SK-N-SH treated with all-trans-retinoic acid at 6 μM for 48 hours (cell line): ENCODE measurements around the gene GTF2H4.

Experiments used
- ATAC-seq: fragments of 200-7000 bp; cut with Tn5 transposase; 3 replicates; pipeline ENCODE4 v1.9.1; 2020; ENCODE audit warnings: mild to moderate bottlenecking, moderate library complexity
- ARNTL ChIP-seq: fragments of 450-650 bp; formaldehyde crosslinking; IDR thresholded peaks from 2 replicates; pipeline ENCODE4 v1.5.0; 2020; ENCODE audit warnings: low read depth, mild to moderate bottlenecking, moderate library complexity, borderline replicate concordance
- BACH2 ChIP-seq: fragments of 250-450 bp; sonication (Bioruptor Pico); IDR thresholded peaks from 2 replicates; pipeline ENCODE4 v1.9.0; 2021; ENCODE audit warnings: mild to moderate bottlenecking, borderline replicate concordance
- CSDC2 ChIP-seq: fragments of 250-450 bp; sonication (Bioruptor Pico); IDR thresholded peaks from 2 replicates; pipeline ENCODE4 v1.5.0; 2020; ENCODE audit warnings: mild to moderate bottlenecking, moderate library complexity
- ESRRG ChIP-seq: fragments of 250-450 bp; sonication (Bioruptor Pico); IDR thresholded peaks from 2 replicates; pipeline ENCODE4 v1.6.1; 2021; ENCODE audit warnings: mild to moderate bottlenecking
- GLIS3 ChIP-seq: fragments of 250-450 bp; sonication (Bioruptor Pico); IDR thresholded peaks from 2 replicates; pipeline ENCODE4 v1.5.0; 2020; ENCODE audit warnings: mild to moderate bottlenecking, moderate library complexity
- ISL1 ChIP-seq: fragments of 250-450 bp; sonication (Bioruptor Pico); IDR thresholded peaks from 2 replicates; pipeline ENCODE4 v2.1.2; 2022; ENCODE audit warnings: mild to moderate bottlenecking, moderate library complexity
- OSR1 ChIP-seq: fragments of 250-450 bp; sonication (Bioruptor Pico); IDR thresholded peaks from 2 replicates; pipeline ENCODE4 v1.8.0; 2022; ENCODE audit warnings: moderate library complexity, mild to moderate bottlenecking, inconsistent platforms
- PPARA ChIP-seq: fragments of 250-450 bp; sonication (Bioruptor Pico); IDR thresholded peaks from 2 replicates; pipeline ENCODE4 v1.5.0; 2020; ENCODE audit warnings: mild to moderate bottlenecking, borderline replicate concordance
- RARB ChIP-seq: fragments of 250-450 bp; sonication (Bioruptor Pico); IDR thresholded peaks from 2 replicates; pipeline ENCODE4 v1.8.0; 2021; ENCODE audit warnings: mild to moderate bottlenecking, moderate library complexity
- SNAI2 ChIP-seq: fragments of 250-450 bp; sonication (Bioruptor Pico); IDR thresholded peaks from 2 replicates; pipeline ENCODE4 v1.5.0; 2020; ENCODE audit warnings: mild to moderate bottlenecking, moderate library complexity
- TCF4 ChIP-seq: fragments of 250-450 bp; sonication (Bioruptor Pico); IDR thresholded peaks from 2 replicates; pipeline ENCODE4 v1.8.0; 2021; ENCODE audit warnings: mild to moderate bottlenecking, moderate library complexity, borderline replicate concordance
- TOX ChIP-seq: fragments of 250-450 bp; sonication (Bioruptor Pico); IDR thresholded peaks from 2 replicates; pipeline ENCODE4 v1.8.0; 2021; ENCODE audit warnings: mild to moderate bottlenecking, moderate library complexity, borderline replicate concordance
- ZC3H10 ChIP-seq: fragments of 250-450 bp; sonication (Bioruptor Pico); IDR thresholded peaks from 2 replicates; pipeline ENCODE4 v1.5.1; 2021; ENCODE audit warnings: mild to moderate bottlenecking, moderate library complexity
- ZFP3 ChIP-seq: fragments of 250-450 bp; sonication (Bioruptor Pico); IDR thresholded peaks from 2 replicates; pipeline ENCODE4 v1.5.0; 2020; ENCODE audit warnings: mild to moderate bottlenecking, moderate library complexity
- ZFP30 ChIP-seq: fragments of 450-650 bp; formaldehyde crosslinking; IDR thresholded peaks from 2 replicates; pipeline ENCODE4 v1.5.0; 2022; ENCODE audit warnings: mild to moderate bottlenecking, moderate library complexity
- ZNF565 ChIP-seq: fragments of 450-650 bp; formaldehyde crosslinking; conservative IDR thresholded peaks from 2 replicates; pipeline ENCODE4 v1.5.0; 2020; ENCODE audit warnings: low read depth, mild to moderate bottlenecking, moderate library complexity
- ZNF70 ChIP-seq: fragments of 450-650 bp; formaldehyde crosslinking; IDR thresholded peaks from 2 replicates; pipeline ENCODE4 v1.5.0; 2020; ENCODE audit warnings: mild to moderate bottlenecking, moderate library complexity
- ZNF8 ChIP-seq: fragments of 450-650 bp; formaldehyde crosslinking; IDR thresholded peaks from 2 replicates; pipeline ENCODE4 v1.5.0; 2020; ENCODE audit warnings: mild to moderate bottlenecking, moderate library complexity
- TF ChIP-seq, protein P1 (sequence below): fragments of 250-450 bp; sonication (Bioruptor Pico); IDR thresholded peaks from 2 replicates; pipeline ENCODE4 v1.8.0; 2021; ENCODE audit warnings: low read depth, mild to moderate bottlenecking, moderate library complexity, borderline replicate concordance
- TF ChIP-seq, protein P2 (sequence below): fragments of 250-450 bp; sonication (Bioruptor Pico); IDR thresholded peaks from 2 replicates; pipeline ENCODE4 v1.5.0; 2020; ENCODE audit warnings: mild to moderate bottlenecking, moderate library complexity
- TF ChIP-seq, protein P3 (sequence below): fragments of 250-450 bp; sonication (Bioruptor Pico); IDR thresholded peaks from 2 replicates; pipeline ENCODE4 v1.5.1; 2021; ENCODE audit warnings: mild to moderate bottlenecking, moderate library complexity
- TF ChIP-seq, protein P4 (sequence below): fragments of 250-450 bp; sonication (Bioruptor Pico); IDR thresholded peaks from 2 replicates; pipeline ENCODE4 v1.5.1; 2020; ENCODE audit warnings: low read depth, mild to moderate bottlenecking, moderate library complexity
- TF ChIP-seq, protein P5 (sequence below): fragments of 250-450 bp; sonication (Bioruptor Pico); IDR thresholded peaks from 2 replicates; pipeline ENCODE4 v1.8.0; 2020; ENCODE audit warnings: mild to moderate bottlenecking, moderate library complexity, borderline replicate concordance

The GTF2H4 gene

DNA sequence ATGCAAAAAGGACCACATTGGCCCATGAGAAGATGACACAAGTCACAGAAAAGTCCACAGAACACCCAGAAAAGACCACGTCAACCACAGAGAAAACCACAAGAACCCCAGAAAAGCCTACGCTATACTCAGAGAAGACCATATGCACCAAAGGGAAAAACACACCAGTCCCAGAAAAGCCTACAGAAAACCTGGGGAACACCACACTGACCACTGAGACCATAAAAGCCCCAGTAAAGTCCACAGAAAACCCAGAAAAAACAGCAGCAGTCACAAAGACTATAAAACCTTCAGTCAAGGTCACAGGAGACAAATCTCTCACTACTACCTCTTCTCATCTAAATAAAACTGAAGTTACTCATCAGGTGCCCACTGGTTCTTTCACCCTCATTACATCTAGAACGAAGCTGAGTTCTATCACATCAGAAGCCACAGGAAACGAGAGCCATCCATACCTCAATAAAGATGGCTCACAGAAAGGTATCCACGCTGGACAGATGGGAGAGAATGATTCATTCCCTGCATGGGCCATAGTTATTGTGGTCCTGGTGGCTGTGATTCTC lies 44.0 kb downstream of the GTF2H4 start:
- no peak for TF ChIP-seq ZFP30 (CRISPR knock-in tag)
- no peak for TF ChIP-seq ZNF565 (CRISPR knock-in tag)
- TF ChIP-seq, protein P1, sequence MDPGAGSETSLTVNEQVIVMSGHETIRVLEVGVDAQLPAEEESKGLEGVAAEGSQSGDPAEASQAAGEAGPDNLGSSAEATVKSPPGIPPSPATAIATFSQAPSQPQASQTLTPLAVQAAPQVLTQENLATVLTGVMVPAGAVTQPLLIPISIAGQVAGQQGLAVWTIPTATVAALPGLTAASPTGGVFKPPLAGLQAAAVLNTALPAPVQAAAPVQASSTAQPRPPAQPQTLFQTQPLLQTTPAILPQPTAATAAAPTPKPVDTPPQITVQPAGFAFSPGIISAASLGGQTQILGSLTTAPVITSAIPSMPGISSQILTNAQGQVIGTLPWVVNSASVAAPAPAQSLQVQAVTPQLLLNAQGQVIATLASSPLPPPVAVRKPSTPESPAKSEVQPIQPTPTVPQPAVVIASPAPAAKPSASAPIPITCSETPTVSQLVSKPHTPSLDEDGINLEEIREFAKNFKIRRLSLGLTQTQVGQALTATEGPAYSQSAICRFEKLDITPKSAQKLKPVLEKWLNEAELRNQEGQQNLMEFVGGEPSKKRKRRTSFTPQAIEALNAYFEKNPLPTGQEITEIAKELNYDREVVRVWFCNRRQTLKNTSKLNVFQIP (CRISPR knock-in tag), result no peak
- TF ChIP-seq SNAI2 (CRISPR knock-in tag), result no peak
- TF ChIP-seq ESRRG (CRISPR knock-in tag), result no peak
- no peak for TF ChIP-seq BACH2 (CRISPR knock-in tag)
- no peak for TF ChIP-seq ZFP3
- no peak for TF ChIP-seq ISL1
- no peak for TF ChIP-seq OSR1 (CRISPR knock-in tag)
- TF ChIP-seq, protein P2, sequence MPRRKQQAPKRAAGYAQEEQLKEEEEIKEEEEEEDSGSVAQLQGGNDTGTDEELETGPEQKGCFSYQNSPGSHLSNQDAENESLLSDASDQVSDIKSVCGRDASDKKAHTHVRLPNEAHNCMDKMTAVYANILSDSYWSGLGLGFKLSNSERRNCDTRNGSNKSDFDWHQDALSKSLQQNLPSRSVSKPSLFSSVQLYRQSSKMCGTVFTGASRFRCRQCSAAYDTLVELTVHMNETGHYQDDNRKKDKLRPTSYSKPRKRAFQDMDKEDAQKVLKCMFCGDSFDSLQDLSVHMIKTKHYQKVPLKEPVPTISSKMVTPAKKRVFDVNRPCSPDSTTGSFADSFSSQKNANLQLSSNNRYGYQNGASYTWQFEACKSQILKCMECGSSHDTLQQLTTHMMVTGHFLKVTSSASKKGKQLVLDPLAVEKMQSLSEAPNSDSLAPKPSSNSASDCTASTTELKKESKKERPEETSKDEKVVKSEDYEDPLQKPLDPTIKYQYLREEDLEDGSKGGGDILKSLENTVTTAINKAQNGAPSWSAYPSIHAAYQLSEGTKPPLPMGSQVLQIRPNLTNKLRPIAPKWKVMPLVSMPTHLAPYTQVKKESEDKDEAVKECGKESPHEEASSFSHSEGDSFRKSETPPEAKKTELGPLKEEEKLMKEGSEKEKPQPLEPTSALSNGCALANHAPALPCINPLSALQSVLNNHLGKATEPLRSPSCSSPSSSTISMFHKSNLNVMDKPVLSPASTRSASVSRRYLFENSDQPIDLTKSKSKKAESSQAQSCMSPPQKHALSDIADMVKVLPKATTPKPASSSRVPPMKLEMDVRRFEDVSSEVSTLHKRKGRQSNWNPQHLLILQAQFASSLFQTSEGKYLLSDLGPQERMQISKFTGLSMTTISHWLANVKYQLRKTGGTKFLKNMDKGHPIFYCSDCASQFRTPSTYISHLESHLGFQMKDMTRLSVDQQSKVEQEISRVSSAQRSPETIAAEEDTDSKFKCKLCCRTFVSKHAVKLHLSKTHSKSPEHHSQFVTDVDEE (CRISPR knock-in tag), result no peak
- no peak for TF ChIP-seq TCF4 (CRISPR knock-in tag)
- no peak for TF ChIP-seq ARNTL (CRISPR knock-in tag)
- TF ChIP-seq TOX (CRISPR knock-in tag), result no peak
- no peak for TF ChIP-seq GLIS3
- no peak for TF ChIP-seq RARB (CRISPR knock-in tag)
- TF ChIP-seq ZNF8 (CRISPR knock-in tag), result no peak
- TF ChIP-seq, protein P3, sequence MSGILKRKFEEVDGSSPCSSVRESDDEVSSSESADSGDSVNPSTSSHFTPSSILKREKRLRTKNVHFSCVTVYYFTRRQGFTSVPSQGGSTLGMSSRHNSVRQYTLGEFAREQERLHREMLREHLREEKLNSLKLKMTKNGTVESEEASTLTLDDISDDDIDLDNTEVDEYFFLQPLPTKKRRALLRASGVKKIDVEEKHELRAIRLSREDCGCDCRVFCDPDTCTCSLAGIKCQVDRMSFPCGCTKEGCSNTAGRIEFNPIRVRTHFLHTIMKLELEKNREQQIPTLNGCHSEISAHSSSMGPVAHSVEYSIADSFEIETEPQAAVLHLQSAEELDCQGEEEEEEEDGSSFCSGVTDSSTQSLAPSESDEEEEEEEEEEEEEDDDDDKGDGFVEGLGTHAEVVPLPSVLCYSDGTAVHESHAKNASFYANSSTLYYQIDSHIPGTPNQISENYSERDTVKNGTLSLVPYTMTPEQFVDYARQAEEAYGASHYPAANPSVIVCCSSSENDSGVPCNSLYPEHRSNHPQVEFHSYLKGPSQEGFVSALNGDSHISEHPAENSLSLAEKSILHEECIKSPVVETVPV (CRISPR knock-in tag), result no peak

DNA sequence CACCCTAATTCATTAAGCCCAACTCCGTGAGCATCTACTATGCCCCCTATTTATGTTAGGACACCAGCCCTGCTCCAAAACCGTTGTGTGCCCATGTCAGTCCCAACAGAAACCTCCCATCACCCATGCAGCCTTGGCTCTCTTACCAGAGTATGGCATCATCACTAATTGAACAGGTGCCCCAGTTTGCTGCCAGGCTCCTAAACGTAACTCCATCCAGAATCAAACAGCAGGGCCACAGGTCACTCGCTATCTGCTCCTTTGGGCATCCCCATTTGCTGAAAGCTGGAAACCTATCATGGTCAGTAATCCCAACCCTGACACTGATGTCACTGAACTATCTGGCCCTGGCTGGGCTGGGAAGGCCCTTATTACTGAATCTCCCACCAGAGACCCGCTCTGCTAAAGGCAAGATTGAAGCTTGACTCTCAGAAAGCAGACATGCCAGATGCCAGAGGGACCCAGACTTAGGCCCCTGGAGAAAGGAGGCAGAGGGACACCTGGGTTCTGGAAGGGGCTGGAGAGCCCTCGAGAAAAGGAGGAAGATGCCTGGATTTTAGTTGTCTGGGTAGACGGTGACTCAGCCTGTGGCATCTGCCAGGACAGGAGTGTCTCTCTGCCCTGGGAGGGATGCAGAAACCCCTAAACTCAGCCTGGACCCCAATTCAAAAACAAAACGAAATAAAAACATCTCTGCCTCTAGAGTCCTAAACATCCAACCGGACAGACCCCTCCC lies 46.8 kb downstream of the GTF2H4 start:
- TF ChIP-seq CSDC2, result no peak
- TF ChIP-seq ESRRG (CRISPR knock-in tag), result no peak
- TF ChIP-seq, protein P4, sequence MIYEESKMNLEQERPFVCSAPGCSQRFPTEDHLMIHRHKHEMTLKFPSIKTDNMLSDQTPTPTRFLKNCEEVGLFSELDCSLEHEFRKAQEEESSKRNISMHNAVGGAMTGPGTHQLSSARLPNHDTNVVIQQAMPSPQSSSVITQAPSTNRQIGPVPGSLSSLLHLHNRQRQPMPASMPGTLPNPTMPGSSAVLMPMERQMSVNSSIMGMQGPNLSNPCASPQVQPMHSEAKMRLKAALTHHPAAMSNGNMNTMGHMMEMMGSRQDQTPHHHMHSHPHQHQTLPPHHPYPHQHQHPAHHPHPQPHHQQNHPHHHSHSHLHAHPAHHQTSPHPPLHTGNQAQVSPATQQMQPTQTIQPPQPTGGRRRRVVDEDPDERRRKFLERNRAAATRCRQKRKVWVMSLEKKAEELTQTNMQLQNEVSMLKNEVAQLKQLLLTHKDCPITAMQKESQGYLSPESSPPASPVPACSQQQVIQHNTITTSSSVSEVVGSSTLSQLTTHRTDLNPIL, result no peak
- no peak for TF ChIP-seq OSR1 (CRISPR knock-in tag)
- TF ChIP-seq TOX (CRISPR knock-in tag), result no peak
- TF ChIP-seq ZNF8 (CRISPR knock-in tag), result no peak
- TF ChIP-seq ZFP3, result no peak
- TF ChIP-seq ISL1, result no peak
- TF ChIP-seq GLIS3, result no peak
- no peak for TF ChIP-seq RARB (CRISPR knock-in tag)
- no peak for TF ChIP-seq ZC3H10 (CRISPR knock-in tag)
- no peak for TF ChIP-seq ZFP30 (CRISPR knock-in tag)
- TF ChIP-seq, protein P5, sequence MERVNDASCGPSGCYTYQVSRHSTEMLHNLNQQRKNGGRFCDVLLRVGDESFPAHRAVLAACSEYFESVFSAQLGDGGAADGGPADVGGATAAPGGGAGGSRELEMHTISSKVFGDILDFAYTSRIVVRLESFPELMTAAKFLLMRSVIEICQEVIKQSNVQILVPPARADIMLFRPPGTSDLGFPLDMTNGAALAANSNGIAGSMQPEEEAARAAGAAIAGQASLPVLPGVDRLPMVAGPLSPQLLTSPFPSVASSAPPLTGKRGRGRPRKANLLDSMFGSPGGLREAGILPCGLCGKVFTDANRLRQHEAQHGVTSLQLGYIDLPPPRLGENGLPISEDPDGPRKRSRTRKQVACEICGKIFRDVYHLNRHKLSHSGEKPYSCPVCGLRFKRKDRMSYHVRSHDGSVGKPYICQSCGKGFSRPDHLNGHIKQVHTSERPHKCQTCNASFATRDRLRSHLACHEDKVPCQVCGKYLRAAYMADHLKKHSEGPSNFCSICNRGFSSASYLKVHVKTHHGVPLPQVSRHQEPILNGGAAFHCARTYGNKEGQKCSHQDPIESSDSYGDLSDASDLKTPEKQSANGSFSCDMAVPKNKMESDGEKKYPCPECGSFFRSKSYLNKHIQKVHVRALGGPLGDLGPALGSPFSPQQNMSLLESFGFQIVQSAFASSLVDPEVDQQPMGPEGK (CRISPR knock-in tag), result no peak
- TF ChIP-seq, protein P1 (CRISPR knock-in tag), result no peak
- no peak for TF ChIP-seq PPARA
- no peak for TF ChIP-seq SNAI2 (CRISPR knock-in tag)
- TF ChIP-seq ZNF70, result no peak
- peak; percentile 60 for ATAC-seq

More for the DNA sequence above, 44.0 kb downstream of the GTF2H4 start:
- ATAC-seq, result no peak
